Measurements from ENCODE around the gene SEMA5A.

DNA sequence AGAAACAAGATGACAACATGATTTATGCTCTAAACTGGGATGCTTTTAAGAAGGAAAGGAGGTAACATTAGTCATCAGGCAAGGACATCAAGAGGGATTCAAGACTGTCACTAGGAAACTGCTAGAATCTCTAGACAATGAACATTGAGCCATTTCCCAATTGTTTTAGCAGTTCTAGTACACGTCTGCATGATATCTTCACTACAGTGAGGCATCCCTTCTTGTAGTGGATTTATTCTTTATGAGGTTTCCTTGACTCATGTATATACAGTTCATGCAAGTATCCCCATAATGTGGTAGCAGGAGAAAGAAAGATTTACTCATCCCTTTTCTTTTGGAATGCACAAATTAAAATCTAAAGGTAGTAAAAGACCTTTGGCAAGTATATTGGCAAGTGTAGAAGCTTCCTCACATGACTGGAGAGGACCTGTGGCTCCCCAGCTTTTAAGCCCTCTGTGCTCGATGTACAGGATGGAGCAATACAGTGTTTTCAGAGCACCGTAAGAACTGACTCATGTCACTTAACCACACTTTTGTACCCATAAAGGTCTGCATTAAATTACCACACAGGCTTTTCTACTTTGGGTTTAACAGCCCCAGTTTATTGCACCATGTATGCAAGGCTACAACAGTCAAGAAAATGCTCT lies 335.9 kb downstream of the SEMA5A start:
- TF ChIP-seq POLR2A (IDR thresholded peaks at IDR 0.05) (no peak), EP300 (IDR thresholded peaks at IDR 0.05) (no peak), POLR2AphosphoS5 (IDR thresholded peaks at IDR 0.05) (no peak)
- TF ChIP-seq, protein P1, sequence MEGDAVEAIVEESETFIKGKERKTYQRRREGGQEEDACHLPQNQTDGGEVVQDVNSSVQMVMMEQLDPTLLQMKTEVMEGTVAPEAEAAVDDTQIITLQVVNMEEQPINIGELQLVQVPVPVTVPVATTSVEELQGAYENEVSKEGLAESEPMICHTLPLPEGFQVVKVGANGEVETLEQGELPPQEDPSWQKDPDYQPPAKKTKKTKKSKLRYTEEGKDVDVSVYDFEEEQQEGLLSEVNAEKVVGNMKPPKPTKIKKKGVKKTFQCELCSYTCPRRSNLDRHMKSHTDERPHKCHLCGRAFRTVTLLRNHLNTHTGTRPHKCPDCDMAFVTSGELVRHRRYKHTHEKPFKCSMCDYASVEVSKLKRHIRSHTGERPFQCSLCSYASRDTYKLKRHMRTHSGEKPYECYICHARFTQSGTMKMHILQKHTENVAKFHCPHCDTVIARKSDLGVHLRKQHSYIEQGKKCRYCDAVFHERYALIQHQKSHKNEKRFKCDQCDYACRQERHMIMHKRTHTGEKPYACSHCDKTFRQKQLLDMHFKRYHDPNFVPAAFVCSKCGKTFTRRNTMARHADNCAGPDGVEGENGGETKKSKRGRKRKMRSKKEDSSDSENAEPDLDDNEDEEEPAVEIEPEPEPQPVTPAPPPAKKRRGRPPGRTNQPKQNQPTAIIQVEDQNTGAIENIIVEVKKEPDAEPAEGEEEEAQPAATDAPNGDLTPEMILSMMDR (IDR thresholded peaks at IDR 0.05), result no peak
